Skeletal muscle satellite cell (primary cell): ENCODE results near the gene SUCLG1.

Experiments used
- H3K27me3 ChIP-seq: 2 replicates; pipeline ENCODE4 v1.7.0; 2013; ENCODE audit warnings: low read length; ENCODE audit not compliant: control insufficient read depth, insufficient read depth
- H3K36me3 ChIP-seq: 2 replicates; pipeline ENCODE4 v1.7.0; 2013; ENCODE audit warnings: mild to moderate bottlenecking, control low read depth, low read length; ENCODE audit not compliant: insufficient read depth
- H3K4me1 ChIP-seq: 2 replicates; pipeline ENCODE4 v1.7.0; 2013; ENCODE audit warnings: low read length; ENCODE audit not compliant: control insufficient read depth, insufficient read depth
- H3K4me2 ChIP-seq: 2 replicates; pipeline ENCODE4 v1.7.0; 2013; ENCODE audit warnings: mild to moderate bottlenecking, low read length
- H3K4me3 ChIP-seq: 2 replicates; pipeline ENCODE4 v1.7.0; 2013; ENCODE audit warnings: low read length
- H3K9ac ChIP-seq: 2 replicates; pipeline ENCODE4 v1.7.0; 2013; ENCODE audit warnings: mild to moderate bottlenecking, low read depth, low read length, moderate library complexity
- H3K9me3 ChIP-seq: replicated peaks from 2 replicates; pipeline ENCODE4 v1.7.0; 2013; ENCODE audit warnings: mild to moderate bottlenecking, control low read depth, low read length

Gene SUCLG1

DNA sequence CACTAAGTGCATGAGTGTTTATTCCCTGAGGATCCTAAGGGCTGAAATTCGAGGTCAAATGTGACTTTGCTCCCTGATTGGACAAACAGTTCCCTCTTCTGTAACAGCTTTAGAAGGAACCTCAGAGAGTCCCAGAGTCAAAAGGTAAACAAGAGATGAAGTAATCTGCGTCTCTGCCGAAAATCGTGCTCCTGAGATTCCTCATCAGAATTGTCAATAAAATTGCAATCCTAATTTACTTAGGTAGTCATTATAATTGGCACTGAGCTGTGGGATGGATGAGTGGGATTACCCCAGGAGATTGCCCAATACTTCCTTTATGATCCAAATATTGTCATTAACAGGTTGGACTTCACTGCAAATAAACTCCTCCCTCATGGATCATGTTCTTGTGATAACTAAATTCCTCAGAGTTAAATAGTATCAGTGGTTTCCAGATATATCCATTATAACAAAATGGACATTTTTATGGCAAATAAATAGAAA is 907 bp upstream of the SUCLG1 start:
- Histone ChIP-seq H3K27me3 (no peaks in the 10 kb centered on the region), H3K9me3 (no peaks in the 10 kb centered on the region), H3K36me3 (no peaks in the 10 kb centered on the region), H3K4me2 (peak overlapping the region; percentile 99), H3K4me3 (peak overlapping the region; percentile 95), H3K4me1 (peaks cover 16% of the 10 kb centered on the region), H3K9ac (peak overlapping the region; percentile 98)

- Histone ChIP-seq H3K4me1 (peaks cover 16% of the 10 kb centered on the region), H3K4me2 (peak overlapping the region; percentile 99), H3K4me3 (peak overlapping the region; percentile 95), H3K9me3 (no peaks in the 10 kb centered on the region), H3K36me3 (no peaks in the 10 kb centered on the region), H3K9ac (peak overlapping the region; percentile 98), H3K27me3 (no peaks in the 10 kb centered on the region)
Measured at GRCh38 chr2:84458551-84459017, 496 bp downstream of the SUCLG1 start.

DNA sequence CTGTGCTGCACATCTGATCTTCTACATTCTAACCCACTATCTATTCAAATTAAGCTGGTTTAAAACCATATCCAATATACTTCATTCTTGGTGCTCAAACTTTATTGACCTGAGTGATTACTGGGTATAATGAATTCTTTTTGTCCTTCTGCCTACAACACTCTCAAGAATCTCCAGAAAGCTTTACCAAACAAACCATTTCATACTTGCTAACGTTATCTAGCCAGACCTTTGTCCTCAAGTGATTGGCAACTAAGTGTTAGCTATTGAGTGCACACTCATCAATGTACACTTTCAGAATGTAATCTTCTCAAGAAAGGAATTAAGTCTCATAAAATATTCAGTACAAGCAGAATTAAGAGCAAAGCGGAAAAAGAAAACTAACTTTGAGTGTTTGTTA is 1.4 kb downstream of the SUCLG1 start:
- Histone ChIP-seq H3K9me3 (no peaks in the 10 kb centered on the region), H3K9ac (peak overlapping the region; percentile 98), H3K36me3 (no peaks in the 10 kb centered on the region), H3K4me3 (peak overlapping the region; percentile 95), H3K27me3 (no peaks in the 10 kb centered on the region), H3K4me2 (peak overlapping the region; percentile 99), H3K4me1 (peaks cover 16% of the 10 kb centered on the region)

GRCh38 chr2:84456156-84456555 is 2.9 kb downstream of the SUCLG1 start:
- no peaks in the 10 kb centered on the region for H3K27me3 ChIP-seq
- peaks cover 16% of the 10 kb centered on the region for H3K4me1 ChIP-seq
- no peak overlapping the region for H3K4me2 ChIP-seq
- no peaks in the 10 kb centered on the region for H3K9me3 ChIP-seq
- H3K9ac ChIP-seq, result no peak overlapping the region
- no peaks in the 10 kb centered on the region for H3K36me3 ChIP-seq
- no peak overlapping the region for H3K4me3 ChIP-seq

DNA sequence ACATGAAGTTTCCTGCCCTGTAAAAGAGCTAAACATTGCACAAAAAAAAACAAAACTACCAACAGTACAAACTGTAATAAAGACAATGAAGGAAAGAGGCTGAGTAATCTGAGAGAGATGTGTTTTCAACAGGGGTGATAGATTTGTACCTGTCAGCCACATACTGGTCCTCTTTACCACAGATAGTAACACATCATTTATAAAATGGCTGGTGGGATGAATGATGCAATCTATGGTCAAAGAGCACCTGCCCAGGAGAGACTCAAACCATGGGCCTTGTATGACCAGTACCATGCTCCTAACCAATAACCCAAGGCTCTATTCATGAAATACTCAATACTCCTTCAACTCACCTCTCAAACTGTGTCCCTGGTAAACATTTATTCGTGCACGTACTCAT is 4.5 kb downstream of the SUCLG1 start:
- Histone ChIP-seq H3K36me3 (no peaks in the 10 kb centered on the region), H3K27me3 (no peaks in the 10 kb centered on the region), H3K4me3 (no peak overlapping the region), H3K9ac (no peak overlapping the region), H3K4me1 (peaks cover 10% of the 10 kb centered on the region), H3K4me2 (no peak overlapping the region), H3K9me3 (no peaks in the 10 kb centered on the region)

DNA sequence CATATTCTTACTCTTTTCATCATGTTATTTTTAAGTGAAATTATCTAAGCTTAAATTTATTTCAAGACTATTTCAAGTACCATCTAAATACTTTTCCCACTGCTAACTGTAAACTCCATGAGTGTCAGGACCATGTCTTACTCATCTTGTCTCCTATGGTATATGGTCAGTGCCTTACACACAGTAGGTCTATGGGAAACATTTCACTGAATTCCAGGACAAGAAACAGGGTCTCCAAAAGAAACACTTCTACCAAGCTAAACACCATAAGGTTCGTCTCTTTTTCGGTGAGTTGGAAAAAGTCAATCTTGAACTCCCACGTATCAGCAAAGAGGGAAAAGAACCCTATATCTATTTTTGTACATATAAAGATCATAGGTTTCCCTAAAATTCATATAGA is 6.5 kb downstream of the SUCLG1 start:
- H3K4me2 ChIP-seq, result no peak overlapping the region
- H3K4me3 ChIP-seq, result no peak overlapping the region
- H3K4me1 ChIP-seq, result peaks cover 2% of the 10 kb centered on the region
- no peaks in the 10 kb centered on the region for H3K9me3 ChIP-seq
- no peaks in the 10 kb centered on the region for H3K36me3 ChIP-seq
- no peaks in the 10 kb centered on the region for H3K27me3 ChIP-seq
- no peak overlapping the region for H3K9ac ChIP-seq

DNA sequence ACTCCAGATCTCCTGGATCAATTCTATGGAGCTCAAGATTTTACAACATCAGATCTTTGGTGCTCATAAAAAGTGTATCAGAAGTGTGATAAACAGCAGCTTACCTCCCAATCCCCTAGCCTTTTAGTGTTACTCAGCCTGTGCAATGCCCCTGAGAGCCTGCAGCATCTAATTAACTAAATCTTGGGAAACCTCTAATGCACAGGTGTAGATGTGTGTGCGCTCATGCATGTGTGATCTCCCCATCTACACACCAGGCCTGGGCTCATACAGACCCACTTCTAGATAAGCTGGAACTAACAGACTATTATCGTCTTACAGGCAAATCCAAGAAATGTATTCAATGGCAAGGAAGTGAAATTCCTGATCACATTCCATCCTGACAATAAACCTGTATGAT is 7.5 kb downstream of the SUCLG1 start:
- H3K27me3 ChIP-seq, result no peaks in the 10 kb centered on the region
- H3K9me3 ChIP-seq, result no peaks in the 10 kb centered on the region
- no peak overlapping the region for H3K4me3 ChIP-seq
- H3K4me1 ChIP-seq, result no peaks in the 10 kb centered on the region
- no peaks in the 10 kb centered on the region for H3K36me3 ChIP-seq
- no peak overlapping the region for H3K4me2 ChIP-seq
- H3K9ac ChIP-seq, result no peak overlapping the region

- Histone ChIP-seq H3K4me3 (no peak overlapping the region), H3K4me2 (no peak overlapping the region), H3K9ac (no peak overlapping the region), H3K36me3 (peaks cover 8% of the 10 kb centered on the region), H3K4me1 (no peaks in the 10 kb centered on the region), H3K9me3 (no peaks in the 10 kb centered on the region), H3K27me3 (no peaks in the 10 kb centered on the region)
Measured at GRCh38 chr2:84450288-84451227, 8.5 kb downstream of the SUCLG1 start.

DNA sequence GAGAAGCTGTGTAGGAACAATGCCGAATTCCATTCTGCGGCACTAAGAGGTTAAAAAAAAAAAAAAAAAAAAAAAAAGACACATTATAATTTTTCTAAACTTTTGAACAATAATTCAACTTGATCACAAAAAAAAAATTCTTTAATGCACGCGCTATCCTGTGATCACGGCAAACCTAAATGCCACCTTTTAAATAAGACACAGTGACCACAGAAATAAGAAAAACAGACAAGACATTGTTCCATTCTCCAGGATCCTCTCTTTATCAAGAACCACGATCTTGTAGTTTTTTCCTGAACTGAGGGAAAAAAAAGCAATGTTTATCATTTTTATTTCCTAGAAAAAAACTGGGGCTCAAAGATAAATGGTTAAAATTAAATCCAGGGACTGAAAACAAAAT is 9.4 kb downstream of the SUCLG1 start:
- Histone ChIP-seq H3K9ac (no peak overlapping the region), H3K4me1 (no peaks in the 10 kb centered on the region), H3K4me3 (no peak overlapping the region), H3K27me3 (no peaks in the 10 kb centered on the region), H3K36me3 (peaks cover 12% of the 10 kb centered on the region), H3K9me3 (no peaks in the 10 kb centered on the region), H3K4me2 (no peak overlapping the region)

GRCh38 chr2:84449055-84449454 is 10.0 kb downstream of the SUCLG1 start:
- H3K9ac ChIP-seq, result no peak overlapping the region
- no peaks in the 10 kb centered on the region for H3K27me3 ChIP-seq
- peaks cover 12% of the 10 kb centered on the region for H3K36me3 ChIP-seq
- H3K4me1 ChIP-seq, result no peaks in the 10 kb centered on the region
- no peak overlapping the region for H3K4me3 ChIP-seq
- no peaks in the 10 kb centered on the region for H3K9me3 ChIP-seq
- no peak overlapping the region for H3K4me2 ChIP-seq

GRCh38 chr2:84443477-84443876 is 15.6 kb downstream of the SUCLG1 start:
- H3K4me1 ChIP-seq, result no peaks in the 10 kb centered on the region
- no peak overlapping the region for H3K4me2 ChIP-seq
- no peaks in the 10 kb centered on the region for H3K9me3 ChIP-seq
- peaks cover 44% of the 10 kb centered on the region for H3K36me3 ChIP-seq
- no peak overlapping the region for H3K4me3 ChIP-seq
- H3K27me3 ChIP-seq, result no peaks in the 10 kb centered on the region
- no peak overlapping the region for H3K9ac ChIP-seq

- Histone ChIP-seq H3K36me3 (peaks cover 45% of the 10 kb centered on the region), H3K4me3 (no peak overlapping the region), H3K4me2 (no peak overlapping the region), H3K4me1 (no peaks in the 10 kb centered on the region), H3K27me3 (no peaks in the 10 kb centered on the region), H3K9me3 (no peaks in the 10 kb centered on the region), H3K9ac (no peak overlapping the region)
Measured at GRCh38 chr2:84442888-84443287, 16.2 kb downstream of the SUCLG1 start.
